ENCODE results near the gene TSPYL2. TPM values are rescaled to one million over a fixed set of nuclear protein-coding genes. Genes with fewer than 3 reads are reported as not detected.

Gene TSPYL2
- total RNA-seq, 1 donor from 2014 or later, result 44.4 TPM

DNA sequence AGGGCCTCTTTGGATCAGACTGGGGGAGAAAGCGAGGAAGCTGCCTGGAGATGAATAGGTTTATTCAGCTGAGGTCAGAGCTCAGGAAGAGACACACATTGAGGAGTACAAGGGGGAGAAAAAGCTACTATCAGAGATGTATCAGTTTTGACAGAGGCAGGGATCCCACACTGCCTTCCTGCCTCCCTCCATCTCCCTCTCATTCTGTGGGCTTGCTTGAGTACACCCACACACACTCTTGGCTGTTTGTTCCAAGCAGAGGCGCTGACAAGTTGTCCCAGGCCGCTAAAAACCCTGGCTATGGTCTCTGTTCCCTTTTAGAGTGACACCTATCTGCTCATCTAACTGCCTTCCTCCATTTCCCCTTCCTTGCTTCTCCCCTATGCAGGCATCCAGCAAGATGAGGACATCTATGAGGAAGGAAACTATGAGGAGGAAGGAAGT lies 5.2 kb downstream of the TSPYL2 start:
- no peaks in the 10 kb centered on the region for H3K9me3 ChIP-seq
- H3K27me3 ChIP-seq, result no peaks in the 10 kb centered on the region
- H3K4me3 ChIP-seq, result no peak overlapping the region
- intact Hi-C loops (cut with DNase I), result no loop called here
- ATAC-seq (no peak), DNase-seq (no peak)
- H3K36me3 ChIP-seq, result peaks cover 15% of the 10 kb centered on the region
- peak overlapping the region; percentile 82 for H3K27ac ChIP-seq
- TF ChIP-seq, protein P1, sequence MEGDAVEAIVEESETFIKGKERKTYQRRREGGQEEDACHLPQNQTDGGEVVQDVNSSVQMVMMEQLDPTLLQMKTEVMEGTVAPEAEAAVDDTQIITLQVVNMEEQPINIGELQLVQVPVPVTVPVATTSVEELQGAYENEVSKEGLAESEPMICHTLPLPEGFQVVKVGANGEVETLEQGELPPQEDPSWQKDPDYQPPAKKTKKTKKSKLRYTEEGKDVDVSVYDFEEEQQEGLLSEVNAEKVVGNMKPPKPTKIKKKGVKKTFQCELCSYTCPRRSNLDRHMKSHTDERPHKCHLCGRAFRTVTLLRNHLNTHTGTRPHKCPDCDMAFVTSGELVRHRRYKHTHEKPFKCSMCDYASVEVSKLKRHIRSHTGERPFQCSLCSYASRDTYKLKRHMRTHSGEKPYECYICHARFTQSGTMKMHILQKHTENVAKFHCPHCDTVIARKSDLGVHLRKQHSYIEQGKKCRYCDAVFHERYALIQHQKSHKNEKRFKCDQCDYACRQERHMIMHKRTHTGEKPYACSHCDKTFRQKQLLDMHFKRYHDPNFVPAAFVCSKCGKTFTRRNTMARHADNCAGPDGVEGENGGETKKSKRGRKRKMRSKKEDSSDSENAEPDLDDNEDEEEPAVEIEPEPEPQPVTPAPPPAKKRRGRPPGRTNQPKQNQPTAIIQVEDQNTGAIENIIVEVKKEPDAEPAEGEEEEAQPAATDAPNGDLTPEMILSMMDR (IDR thresholded peaks at IDR 0.05), result no peak
- no peaks in the 10 kb centered on the region for H3K4me1 ChIP-seq

DNA sequence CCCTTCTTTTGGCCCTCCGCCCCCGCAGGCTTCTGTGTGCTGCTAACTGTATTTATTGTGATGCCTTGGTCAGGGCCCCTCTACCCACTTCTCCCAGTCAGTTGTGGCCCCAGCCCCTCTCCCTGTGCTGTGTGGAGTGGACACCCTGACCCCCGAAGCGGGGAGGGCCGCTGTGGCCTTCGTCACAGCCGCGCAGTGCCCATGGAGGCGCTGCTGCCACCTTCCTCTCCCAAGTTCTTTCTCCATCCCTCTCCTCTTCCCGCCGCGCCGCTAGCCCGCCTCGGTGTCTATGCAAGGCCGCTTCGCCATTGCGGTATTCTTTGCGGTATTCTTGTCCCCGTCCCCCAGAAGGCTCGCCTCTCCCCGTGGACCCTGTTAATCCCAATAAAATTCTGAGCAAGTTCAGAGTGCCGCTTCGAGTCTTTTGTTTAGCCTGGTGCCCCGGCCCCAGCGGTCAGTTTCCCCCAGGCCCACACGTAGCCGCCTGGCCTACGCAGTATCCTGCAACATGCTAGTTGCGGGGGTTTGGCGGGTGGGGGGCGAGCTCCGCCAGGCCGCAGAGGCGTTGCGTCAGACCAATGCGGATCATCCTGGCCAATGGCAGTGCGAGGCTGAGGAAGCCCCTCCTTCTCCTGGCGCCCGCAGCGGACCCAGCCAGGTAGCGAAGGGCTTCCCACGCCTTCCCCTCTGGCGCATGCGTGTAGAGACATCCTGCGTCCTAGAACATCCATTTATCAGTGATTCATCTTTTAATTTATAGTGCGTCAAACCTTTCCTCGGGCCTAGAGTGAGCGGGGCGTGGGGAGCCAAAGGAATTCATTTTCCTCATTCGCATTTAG lies 6.2 kb downstream of the TSPYL2 start:
- no peaks in the 10 kb centered on the region for H3K27me3 ChIP-seq
- no peaks in the 10 kb centered on the region for H3K4me1 ChIP-seq
- peak; percentile 79 for ATAC-seq
- peaks cover 15% of the 10 kb centered on the region for H3K36me3 ChIP-seq
- intact Hi-C loops (cut with DNase I), result no loop called here
- H3K9me3 ChIP-seq, result no peaks in the 10 kb centered on the region
- peak; percentile 88 for DNase-seq
- H3K4me3 ChIP-seq, result peak overlapping the region; percentile 40
- peak overlapping the region; percentile 82 for H3K27ac ChIP-seq
- TF ChIP-seq, protein P1 (IDR thresholded peaks at IDR 0.05), result no peak

DNA sequence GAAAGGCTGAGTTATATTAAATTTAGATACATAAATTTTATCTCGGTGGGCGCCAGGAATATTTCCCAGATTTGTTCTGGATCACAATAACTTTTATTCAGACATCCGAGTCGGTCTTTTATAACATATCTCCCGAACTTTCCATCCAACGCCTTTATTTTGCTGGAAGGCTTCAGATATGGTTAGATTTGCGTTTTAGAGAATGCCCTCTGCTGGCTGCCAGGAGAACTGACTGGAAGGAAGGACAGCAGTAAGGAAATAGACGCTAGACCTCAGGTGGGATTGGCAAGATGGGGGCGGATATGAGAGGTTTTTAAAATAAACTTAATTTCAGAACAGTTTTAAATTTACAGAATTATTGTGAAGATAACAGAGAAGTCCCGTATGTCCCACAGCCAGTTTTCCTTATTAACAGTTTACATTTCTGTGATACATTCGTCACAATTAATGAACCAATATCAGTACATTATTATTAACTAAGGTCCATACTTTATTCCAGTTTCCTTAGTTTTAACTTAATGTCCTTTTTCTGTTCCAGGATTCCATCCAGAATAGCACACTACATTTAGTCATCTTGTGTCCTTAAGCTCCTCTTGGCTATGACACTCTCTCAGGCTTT lies 7.2 kb downstream of the TSPYL2 start:
- H3K36me3 ChIP-seq, result peaks cover 15% of the 10 kb centered on the region
- H3K4me3 ChIP-seq, result peak overlapping the region; percentile 40
- DNase-seq (no peak), ATAC-seq (no peak)
- no peaks in the 10 kb centered on the region for H3K9me3 ChIP-seq
- TF ChIP-seq, protein P1 (IDR thresholded peaks at IDR 0.05), result peak; percentile 71
- H3K27me3 ChIP-seq, result no peaks in the 10 kb centered on the region
- intact Hi-C loops (cut with DNase I), result no loop called here
- H3K4me1 ChIP-seq, result no peaks in the 10 kb centered on the region
- H3K27ac ChIP-seq, result peak overlapping the region; percentile 82

DNA sequence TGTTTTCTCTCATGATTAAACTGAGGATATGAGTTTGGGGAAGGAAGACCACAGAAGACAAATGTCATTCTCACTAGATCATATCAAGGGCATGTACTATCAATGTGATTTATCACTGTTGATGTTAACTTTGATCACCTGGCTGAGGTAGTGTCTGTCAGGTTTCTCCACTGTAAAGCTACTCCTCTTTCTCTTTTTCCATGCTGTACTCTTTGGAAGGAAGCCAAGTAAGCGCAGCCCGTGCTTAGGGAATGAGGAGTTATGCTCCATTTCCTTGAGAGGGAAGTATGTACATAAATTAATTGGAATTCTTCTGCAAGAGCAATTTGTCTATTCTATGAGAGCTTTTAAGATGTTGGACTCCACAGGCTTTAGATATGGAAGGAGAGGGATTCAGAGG lies 7.8 kb downstream of the TSPYL2 start:
- ATAC-seq (no peak), DNase-seq (no peak)
- intact Hi-C loops (cut with DNase I), result no loop called here
- Histone ChIP-seq H3K27me3 (no peaks in the 10 kb centered on the region), H3K36me3 (peaks cover 12% of the 10 kb centered on the region), H3K9me3 (no peaks in the 10 kb centered on the region), H3K27ac (no peak overlapping the region), H3K4me1 (no peaks in the 10 kb centered on the region), H3K4me3 (no peak overlapping the region)
- TF ChIP-seq, protein P1 (IDR thresholded peaks at IDR 0.05), result no peak

DNA sequence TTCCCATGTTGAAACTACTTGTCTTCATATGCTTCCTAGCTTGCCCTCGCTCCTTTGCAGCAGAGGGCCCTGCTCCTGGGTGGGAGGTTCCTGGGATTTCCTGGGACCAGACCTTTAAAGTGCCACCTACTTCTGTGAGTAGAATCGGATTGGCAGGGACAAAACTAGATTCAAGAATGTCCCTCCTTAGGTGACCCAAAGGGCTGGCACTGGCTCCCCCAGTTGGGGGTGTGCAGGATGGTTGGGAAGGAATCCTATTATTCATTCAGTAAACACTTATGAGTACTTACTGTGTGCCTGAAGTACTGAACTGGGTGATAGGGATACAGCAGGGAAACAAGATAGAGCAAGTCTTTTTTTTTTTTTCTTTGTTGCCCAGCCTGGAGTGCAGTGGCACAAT lies 9.2 kb downstream of the TSPYL2 start:
- Histone ChIP-seq H3K4me3 (no peak overlapping the region), H3K36me3 (no peaks in the 10 kb centered on the region), H3K27me3 (no peaks in the 10 kb centered on the region), H3K9me3 (no peaks in the 10 kb centered on the region), H3K4me1 (no peaks in the 10 kb centered on the region), H3K27ac (peak overlapping the region; percentile 55)
- ATAC-seq, result peak; percentile 30
- TF ChIP-seq, protein P1 (IDR thresholded peaks at IDR 0.05), result no peak
- DNase-seq, result peak; percentile 73
- intact Hi-C loops (cut with DNase I), result no loop called here
